B cell (primary cell): ENCODE results near the gene JCAD.

Source experiments
- EZH2 ChIP-seq: IDR thresholded peaks from 2 replicates; pipeline ENCODE4 v1.6.1; 2012; ENCODE audit warnings: borderline replicate concordance, low read depth, mild to moderate bottlenecking, moderate library complexity, low read length; ENCODE audit not compliant: insufficient read depth, poor library complexity, severe bottlenecking
- TF ChIP-seq, protein P1 (sequence below): fragments of 200-600 bp; IDR thresholded peaks from one replicate; pipeline ENCODE4 v1.8.0; 2022; ENCODE audit warnings: antibody characterized with exemption, mild to moderate bottlenecking

DNA sequence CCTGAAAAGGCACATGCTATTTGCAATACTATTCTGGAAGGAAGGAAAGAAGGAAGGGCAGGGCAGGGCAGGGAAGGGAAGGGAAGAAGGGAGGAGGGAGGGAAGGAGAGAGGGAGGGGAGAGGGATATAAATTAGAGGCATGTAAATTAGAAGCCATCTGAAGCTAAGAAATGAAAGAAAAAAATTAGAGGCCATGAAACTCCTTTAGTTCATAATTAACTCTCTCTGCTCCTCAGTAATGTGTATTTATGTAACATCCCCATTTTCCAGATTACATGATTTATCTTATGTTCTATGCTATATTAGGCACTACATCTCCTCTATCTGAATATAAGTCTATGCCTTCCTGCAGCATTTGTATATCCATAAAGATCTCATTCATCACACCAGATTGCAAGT is 12.7 kb upstream of the JCAD start:
- TF ChIP-seq, protein P1, sequence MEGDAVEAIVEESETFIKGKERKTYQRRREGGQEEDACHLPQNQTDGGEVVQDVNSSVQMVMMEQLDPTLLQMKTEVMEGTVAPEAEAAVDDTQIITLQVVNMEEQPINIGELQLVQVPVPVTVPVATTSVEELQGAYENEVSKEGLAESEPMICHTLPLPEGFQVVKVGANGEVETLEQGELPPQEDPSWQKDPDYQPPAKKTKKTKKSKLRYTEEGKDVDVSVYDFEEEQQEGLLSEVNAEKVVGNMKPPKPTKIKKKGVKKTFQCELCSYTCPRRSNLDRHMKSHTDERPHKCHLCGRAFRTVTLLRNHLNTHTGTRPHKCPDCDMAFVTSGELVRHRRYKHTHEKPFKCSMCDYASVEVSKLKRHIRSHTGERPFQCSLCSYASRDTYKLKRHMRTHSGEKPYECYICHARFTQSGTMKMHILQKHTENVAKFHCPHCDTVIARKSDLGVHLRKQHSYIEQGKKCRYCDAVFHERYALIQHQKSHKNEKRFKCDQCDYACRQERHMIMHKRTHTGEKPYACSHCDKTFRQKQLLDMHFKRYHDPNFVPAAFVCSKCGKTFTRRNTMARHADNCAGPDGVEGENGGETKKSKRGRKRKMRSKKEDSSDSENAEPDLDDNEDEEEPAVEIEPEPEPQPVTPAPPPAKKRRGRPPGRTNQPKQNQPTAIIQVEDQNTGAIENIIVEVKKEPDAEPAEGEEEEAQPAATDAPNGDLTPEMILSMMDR = no peak
- TF ChIP-seq EZH2 = no peak
